GM13977 (cell line): Measurements from ENCODE around the gene SLC23A2.

Source experiments
- DNase-seq: peaks from one replicate; pipeline ENCODE4 v3.0.0; 2012; ENCODE audit warnings: low spot score
- in situ Hi-C: fragments of 300-500 bp; cut with MboI; formaldehyde crosslinking; loops from one replicate; pipeline ENCODE4 v1.12.0; 2022; ENCODE audit warnings: low sequenced_read_pairs, low pct_unique_long_range_greater_than_20kb, mixed read lengths, inconsistent platforms; ENCODE audit not compliant: unreplicated experiment
- TF ChIP-seq, protein P1 (sequence below): IDR thresholded peaks from 2 replicates; pipeline ENCODE4 v1.5.1; 2012; ENCODE audit warnings: mild to moderate bottlenecking, control low read depth; ENCODE audit not compliant: insufficient read depth; ENCODE audit errors: extremely low read depth, missing control alignments

Gene SLC23A2

DNA sequence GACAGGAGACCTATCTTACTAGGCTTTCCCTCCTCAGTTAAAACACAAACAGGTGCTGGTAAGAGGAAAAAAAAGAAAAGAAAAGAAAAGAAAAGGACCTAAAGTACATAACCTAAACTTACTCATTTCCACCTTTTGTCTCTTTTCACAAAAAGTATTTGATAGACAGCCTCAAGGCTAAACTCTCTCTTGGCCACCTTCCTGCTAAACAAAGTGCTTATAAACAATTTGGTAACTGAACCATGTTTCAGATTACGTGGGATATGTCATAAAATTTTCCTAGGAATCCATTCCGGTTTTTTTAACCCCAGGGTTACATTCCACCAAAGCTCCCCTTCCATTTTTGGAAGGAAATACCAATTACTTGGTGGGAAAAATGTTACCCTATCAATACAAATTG lies 170.6 kb downstream of the SLC23A2 start:
- no peak for DNase-seq
- in situ Hi-C loops, result no loop called here
- TF ChIP-seq, protein P1, sequence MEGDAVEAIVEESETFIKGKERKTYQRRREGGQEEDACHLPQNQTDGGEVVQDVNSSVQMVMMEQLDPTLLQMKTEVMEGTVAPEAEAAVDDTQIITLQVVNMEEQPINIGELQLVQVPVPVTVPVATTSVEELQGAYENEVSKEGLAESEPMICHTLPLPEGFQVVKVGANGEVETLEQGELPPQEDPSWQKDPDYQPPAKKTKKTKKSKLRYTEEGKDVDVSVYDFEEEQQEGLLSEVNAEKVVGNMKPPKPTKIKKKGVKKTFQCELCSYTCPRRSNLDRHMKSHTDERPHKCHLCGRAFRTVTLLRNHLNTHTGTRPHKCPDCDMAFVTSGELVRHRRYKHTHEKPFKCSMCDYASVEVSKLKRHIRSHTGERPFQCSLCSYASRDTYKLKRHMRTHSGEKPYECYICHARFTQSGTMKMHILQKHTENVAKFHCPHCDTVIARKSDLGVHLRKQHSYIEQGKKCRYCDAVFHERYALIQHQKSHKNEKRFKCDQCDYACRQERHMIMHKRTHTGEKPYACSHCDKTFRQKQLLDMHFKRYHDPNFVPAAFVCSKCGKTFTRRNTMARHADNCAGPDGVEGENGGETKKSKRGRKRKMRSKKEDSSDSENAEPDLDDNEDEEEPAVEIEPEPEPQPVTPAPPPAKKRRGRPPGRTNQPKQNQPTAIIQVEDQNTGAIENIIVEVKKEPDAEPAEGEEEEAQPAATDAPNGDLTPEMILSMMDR, result no peak

DNA sequence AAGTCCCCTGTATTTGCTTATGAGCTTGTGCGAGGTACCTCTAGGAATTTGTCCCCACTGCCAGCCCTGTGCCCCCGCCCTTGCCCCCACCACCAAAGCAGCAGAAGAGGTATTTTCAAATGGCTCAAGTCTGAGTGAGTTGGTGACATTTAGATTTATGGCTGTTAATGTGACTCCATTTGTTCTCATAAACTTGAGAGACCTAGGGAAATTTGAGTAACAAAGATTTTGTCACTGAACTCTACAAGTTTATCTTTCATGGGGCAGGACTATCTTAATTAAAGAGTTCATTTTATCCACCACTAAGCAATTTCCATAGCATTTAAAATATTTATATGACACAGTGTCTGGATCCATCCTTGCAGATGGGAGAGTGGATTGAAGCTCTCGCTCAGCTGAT lies 171.1 kb downstream of the SLC23A2 start:
- TF ChIP-seq, protein P1, result no peak
- DNase-seq, result no peak
- in situ Hi-C loops, result no loop called here

DNA sequence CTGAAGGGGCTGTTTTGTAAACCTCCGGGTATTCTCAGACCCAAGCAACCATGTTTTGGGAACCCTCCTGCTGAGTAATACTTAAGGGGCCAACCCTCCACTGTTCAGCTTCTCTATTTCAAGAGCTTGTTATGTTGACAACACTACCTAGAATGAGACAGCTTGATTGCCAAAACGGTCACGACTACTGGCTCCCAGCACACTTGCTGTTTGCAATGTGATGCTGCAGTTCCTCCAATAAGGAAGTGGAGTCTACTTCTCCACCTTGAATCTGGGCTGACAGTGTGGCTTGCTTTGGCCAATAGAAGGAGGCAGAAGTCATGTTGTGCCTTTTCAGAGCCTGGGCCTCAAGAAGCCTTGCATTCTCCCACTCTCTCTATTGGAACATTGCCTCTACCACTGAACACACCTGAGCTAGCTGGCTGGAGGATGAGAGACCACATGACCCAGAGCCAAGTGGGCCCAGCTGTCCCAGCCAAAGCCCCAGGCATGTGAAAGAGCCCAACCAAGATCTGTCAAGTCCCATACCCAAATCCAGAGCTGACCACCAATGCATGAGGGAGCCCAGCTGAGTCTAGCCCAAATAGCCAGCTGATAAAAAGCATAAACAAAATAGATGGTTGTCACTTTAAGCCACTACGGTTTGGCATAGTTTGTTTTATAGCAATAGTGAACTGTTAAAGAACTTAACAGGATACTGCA lies 171.6 kb downstream of the SLC23A2 start:
- in situ Hi-C loops, result no loop called here
- DNase-seq, result no peak
- TF ChIP-seq, protein P1, result no peak

DNA sequence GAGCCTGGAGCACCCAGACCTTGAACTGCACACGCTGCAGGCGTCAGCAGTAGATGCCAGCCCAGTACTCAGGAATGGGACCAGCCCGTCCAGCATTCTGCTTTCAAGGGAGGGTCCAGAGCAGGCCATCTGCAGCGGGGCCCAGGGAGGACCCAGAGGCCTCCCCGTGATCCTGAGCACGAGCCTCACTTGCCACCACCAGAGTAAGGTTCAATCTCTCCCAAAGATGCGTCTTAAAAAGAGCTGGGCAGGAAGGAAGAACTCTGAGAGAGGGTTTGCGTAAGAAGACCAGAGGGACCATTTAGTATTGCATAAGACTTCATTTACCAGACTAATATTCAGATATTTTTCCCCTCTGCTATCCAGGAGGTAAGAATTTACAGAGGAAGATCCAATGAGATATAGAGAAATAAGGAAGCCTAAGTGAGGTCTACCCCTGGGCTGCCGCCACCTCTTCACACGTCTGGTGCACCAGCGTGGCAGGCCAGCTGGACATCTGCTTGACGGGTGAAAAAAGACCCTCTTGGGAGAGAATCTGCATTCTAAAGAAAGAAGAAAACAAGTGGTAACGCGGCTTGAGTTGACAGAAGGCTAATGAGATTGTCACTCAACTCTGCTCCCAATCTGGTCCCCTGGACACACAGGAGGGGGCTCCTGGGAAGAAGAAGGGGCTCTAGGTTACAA lies 172.3 kb downstream of the SLC23A2 start:
- TF ChIP-seq, protein P1, result no peak
- in situ Hi-C loops, result no loop called here
- no peak for DNase-seq

DNA sequence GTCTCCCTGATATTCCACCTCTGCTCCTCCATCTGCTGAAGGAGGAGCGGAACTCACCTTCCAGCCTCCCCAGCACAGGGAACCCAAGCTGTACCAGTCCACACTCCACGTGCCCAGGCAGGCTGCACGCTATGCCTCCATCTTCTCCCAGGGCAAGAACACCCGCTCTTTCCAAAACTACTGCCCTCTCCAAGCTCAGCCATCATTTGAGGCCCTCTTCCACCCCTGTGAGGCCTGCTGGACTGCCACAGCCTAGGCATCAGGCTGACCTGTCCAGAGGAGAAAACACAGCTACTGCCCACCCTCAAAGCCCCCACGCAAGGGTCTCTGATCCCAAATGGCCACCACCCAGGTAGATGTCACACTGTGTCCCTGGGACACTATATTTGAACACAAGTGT lies 179.7 kb downstream of the SLC23A2 start:
- TF ChIP-seq, protein P1, result no peak
- in situ Hi-C loops, result no loop called here
- no peak for DNase-seq

DNA sequence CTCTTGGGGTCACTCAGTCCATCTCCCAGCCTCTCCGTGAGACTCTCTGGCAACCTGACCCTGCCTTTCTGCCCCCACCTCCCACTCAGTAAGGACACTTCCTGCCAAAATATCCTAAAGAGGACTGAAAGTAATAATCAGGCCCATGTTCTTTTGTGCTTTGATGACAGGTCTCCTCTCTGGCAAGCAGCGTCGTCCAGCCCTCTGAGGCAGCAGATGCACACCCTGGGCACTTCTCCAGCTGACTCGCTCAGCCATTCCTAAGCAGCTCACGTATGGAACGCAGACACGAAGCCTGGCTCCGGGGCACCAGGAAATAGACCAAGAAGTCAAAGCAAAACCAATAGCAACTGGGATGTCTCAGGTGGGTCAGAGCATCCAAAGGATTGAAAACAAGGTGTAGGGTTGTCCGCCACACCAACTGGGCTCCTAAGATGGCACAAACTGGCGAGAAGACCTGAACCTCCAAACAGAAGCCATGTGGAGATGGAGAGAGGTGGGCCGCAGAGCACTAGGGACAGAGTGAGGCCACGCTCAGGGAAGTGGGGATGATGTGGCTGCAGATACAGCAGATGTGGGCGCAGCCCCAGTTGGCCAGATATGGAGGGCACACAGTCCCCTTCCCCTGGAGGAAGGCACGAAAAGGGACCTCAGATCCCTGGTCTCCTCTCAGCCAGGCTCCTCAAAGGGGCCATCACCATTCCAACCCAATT lies 180.3 kb downstream of the SLC23A2 start:
- TF ChIP-seq, protein P1, result no peak
- in situ Hi-C loops, result no loop called here
- no peak for DNase-seq
